Activated CD4-positive, CD25-positive, alpha-beta regulatory T cell treated with anti-CD3 and anti-CD28 coated beads, Interleukin-2, amount 50 U/mL, for 16 hours (primary cell): ENCODE results near the gene EFEMP2.

ENCODE experiments used
- DNase-seq: peaks from one replicate; pipeline ENCODE4 v3.0.0-alpha.2; 2020; ENCODE audit warnings: low read depth, low spot score

Gene EFEMP2

GRCh38 chr11:65866509-65867283, 5.9 kb downstream of the EFEMP2 start:
- DNase-seq, result no peak

GRCh38 chr11:65865550-65866172, 6.9 kb downstream of the EFEMP2 start:
- no peak for DNase-seq

- no peak for DNase-seq
Observed at GRCh38 chr11:65864706-65865471, 7.7 kb downstream of the EFEMP2 start.

GRCh38 chr11:65863889-65864705, 8.5 kb downstream of the EFEMP2 start:
- DNase-seq, result no peak

- DNase-seq, result no peak
Observed at GRCh38 chr11:65862941-65863888, 9.4 kb downstream of the EFEMP2 start.

GRCh38 chr11:65862191-65862735, 10.3 kb downstream of the EFEMP2 start:
- no peak for DNase-seq

GRCh38 chr11:65861533-65862183, 10.9 kb downstream of the EFEMP2 start:
- DNase-seq, result no peak

GRCh38 chr11:65861165-65861505, 11.5 kb downstream of the EFEMP2 start:
- DNase-seq, result no peak

GRCh38 chr11:65860278-65861164, 12.1 kb downstream of the EFEMP2 start, which contains the start of gene MUS81:
Gene MUS81 (plus strand): TSS chr11:65860433. CDS start chr11:65860754, 321 bp downstream.
- DNase-seq, result peak; percentile 89

GRCh38 chr11:65859812-65860277, 12.8 kb downstream of the EFEMP2 start:
- DNase-seq, result no peak

GRCh38 chr11:65859095-65859811, 13.3 kb downstream of the EFEMP2 start:
- peak; percentile 93 for DNase-seq

- DNase-seq, result no peak
Observed at GRCh38 chr11:65858681-65859087, 13.9 kb downstream of the EFEMP2 start.

GRCh38 chr11:65857853-65858680, 14.5 kb downstream of the EFEMP2 start, which contains the start of gene CFL1:
Gene CFL1 (minus strand): TSS chr11:65858180. CDS start chr11:65858099, 81 bp downstream.
- DNase-seq, result peak; percentile 92

GRCh38 chr11:65857500-65857852, 15.1 kb downstream of the EFEMP2 start:
- DNase-seq, result peak; percentile 31

GRCh38 chr11:65856689-65857499, 15.7 kb downstream of the EFEMP2 start:
- peak; percentile 67 for DNase-seq

- DNase-seq, result no peak
Observed at GRCh38 chr11:65855927-65856363, 16.7 kb downstream of the EFEMP2 start.
